Stimulated activated CD4-positive, alpha-beta T cell treated with anti-CD3 and anti-CD28 coated beads, Interleukin-15, amount 100 ng/mL, for 24 hours (primary cell): ENCODE measurements around the gene MKX.
A peak's percentile ranks its signal among the peaks of the same experiment; 100 is the strongest.
"Not testable (repeated sequence)": the region's sequence is repeated elsewhere in the genome, so short reads cannot be mapped to it uniquely, and the experiment has no call there.

Experiments used
- DNase-seq: peaks from one replicate; pipeline ENCODE4 v3.0.0-alpha.2; 2020

MKX gene

GRCh38 chr10:27688991-27689390, 56.6 kb downstream of the MKX start:
- no peak for DNase-seq

DNA sequence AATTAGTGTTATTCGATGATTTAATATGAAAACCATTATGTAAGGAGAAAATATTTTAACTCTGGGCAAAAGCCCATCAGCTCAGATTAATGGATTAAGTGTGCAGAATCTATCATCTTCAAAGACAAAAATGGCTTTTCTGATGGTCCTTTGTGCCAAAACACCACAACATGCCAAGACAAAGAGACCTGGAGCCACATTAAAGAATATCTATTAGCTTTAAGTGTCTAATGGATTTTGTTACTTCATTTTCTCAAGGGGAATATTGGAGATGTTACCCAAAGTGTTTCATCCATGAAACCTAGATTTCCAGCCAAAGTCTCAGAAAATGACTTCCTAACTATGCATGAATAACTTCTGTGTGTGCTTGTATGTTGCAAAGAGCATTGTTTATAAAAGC, 57.3 kb downstream of the MKX start:
- DNase-seq, result no peak

DNA sequence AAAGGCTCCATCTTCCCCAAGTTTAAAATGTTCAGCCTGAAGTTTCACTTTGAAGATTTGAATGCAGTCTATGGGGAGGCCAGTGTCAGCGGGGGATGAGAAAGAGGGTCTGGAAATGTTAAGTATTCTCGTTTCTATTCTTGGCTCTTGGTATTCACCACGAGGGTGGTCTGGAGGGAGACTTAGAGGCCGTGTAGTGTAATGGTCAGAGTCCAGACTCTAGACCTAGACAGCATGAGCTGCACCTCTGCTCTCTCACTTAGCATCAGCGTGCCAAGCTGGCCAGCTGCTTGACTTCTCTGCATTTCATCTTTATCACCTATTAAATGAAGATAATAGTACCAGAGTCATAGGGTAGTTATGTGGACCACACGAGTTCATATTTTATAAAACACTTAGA, 57.9 kb downstream of the MKX start:
- no peak for DNase-seq

GRCh38 chr10:27687326-27687725, 58.3 kb downstream of the MKX start:
- no peak for DNase-seq

GRCh38 chr10:27685681-27686080, 59.9 kb downstream of the MKX start:
- DNase-seq, result no peak

GRCh38 chr10:27683226-27683625, 62.4 kb downstream of the MKX start:
- DNase-seq, result no peak

DNA sequence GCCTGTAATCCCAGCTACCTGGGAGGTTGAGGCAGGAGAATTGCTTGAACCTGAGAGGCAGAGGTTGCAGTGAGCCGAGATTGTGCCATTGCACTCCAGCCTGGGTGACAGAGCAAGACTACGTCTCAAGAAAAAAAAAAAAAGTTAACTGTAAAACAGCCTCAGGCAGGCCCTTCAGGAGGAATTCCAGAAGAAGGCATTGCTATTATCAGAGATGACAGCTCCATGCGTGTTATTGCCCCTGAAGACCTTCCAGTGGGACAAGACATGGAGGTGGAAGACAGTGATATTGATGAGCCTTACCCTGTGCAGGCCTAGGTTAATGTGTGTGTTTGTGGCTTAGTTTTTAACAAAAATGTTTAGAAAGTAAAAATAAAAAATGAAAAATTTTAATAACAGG, 63.8 kb downstream of the MKX start:
- DNase-seq, result not testable (repeated sequence)

GRCh38 chr10:27680691-27681605, 64.7 kb downstream of the MKX start:
- peak; percentile 5 for DNase-seq

GRCh38 chr10:27680006-27680557, 65.5 kb downstream of the MKX start:
- no peak for DNase-seq

DNA sequence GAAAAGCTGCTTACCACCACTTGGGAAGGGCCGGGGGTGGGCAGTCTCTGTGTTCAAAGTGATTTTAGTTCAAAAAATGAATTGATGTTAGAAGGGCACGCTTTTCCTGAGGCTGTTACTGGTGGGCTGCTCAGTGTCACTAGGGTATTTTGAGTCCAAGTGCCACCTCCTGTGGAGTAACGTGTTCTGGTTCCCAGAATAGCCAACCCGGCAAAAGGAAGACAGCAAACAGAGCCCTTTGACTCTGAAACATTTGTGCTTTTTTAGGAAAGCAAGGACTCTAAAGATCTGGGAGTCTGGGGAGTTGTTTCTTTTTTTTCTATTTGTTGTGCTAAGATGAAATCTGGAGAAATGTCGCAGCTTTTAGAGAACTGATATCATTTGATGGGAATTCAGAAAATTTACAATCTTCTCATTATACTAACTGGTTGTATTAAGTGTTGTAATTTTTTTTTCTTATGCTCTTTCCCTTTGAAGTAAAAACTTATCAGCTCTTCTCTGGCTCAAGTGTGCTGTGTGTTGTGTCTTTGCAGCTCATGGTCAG, 66.2 kb downstream of the MKX start:
- no peak for DNase-seq

DNA sequence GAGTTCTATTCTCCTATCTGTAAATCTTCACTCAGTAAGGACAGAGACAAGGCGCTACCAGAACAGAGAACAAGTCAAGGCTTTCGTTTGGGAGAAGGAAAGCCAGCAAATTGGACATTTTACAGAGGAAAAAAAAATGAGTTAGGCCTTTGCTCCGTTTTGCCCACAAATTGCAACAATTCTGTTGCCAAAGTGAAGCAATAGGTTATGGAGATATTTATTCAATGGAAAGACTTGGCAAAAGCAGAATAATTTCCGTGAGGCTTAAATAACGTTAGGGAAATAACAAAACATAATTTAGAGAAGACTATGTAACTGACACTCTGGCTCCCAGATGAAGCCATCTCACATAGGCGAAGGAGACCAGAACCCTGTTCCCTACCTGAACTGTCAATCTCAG, 67.5 kb downstream of the MKX start:
- no peak for DNase-seq

DNA sequence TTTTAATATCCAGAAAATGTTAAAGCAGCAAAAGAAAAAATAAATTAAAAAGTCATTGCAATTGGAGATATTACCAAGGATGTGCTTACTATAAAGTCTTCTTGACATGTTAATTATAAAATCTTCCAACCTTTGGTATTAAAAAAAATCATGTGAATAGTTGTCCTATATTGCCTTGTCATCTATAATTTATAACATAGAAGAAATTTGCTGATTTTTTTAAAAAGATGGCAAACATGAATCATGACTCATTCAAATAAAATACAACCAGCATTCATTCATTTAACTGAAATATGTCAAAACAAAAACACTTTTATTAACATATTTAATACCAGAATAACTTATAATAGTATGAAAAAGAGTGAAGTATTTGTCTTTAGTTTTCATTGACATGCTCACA, 72.6 kb downstream of the MKX start:
- no peak for DNase-seq

DNA sequence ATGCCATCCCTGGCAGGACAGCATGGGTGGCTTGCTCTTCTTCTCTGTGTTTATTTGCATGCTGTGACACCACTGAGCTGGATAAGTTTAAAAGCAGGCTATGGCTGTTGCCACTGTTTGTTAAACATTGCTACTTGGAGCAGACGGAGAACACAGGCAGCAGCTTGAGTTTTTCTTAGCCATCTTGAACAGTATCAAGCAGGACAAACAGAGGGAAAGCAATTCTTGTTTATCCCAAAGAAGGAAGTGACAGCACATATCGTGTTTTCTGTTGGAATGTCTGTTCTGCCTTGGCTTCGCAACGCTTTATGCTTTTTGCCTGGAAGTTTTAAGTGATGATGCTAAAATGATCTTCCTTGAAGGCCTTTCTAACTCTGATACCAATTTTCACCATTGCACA, 73.8 kb downstream of the MKX start:
- no peak for DNase-seq

DNA sequence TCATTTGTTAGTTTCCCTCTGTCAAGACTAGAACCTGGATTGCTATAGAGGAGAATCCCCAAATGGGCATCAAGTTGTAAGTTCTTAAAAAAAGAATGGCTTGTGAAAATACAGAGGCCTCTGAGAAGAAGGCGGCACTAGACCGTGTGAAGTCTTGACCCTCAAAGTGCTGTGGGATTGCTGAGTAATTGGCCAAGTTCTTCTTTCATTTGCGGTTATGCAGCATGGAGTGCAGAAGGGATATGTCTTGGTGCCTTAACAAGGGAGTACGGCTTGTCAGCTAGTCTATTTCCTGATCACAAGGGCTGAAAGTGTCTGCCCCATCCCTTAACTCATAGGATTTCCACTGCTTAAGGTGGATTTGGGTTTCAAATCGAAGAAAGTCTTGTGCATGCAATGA, 81.2 kb downstream of the MKX start:
- DNase-seq, result no peak

DNA sequence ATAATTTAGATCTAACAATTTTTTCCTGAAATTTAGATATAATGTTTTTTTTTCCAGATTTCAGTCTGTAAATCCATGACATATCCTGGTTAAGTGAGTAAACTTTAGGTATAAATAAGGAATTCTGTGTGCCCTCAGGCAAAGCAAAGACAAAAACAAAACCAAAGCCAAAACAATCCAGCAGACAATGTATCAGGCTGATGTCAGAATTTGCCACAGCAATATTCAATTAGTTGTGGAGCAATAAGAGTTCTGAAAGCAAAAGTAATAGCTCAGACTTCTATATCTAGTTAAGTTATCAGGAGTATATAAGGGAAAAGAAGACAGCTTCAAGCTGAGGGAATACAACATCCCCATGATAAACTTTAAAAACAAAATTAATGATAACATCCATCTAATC, 82.0 kb downstream of the MKX start:
- DNase-seq, result no peak

GRCh38 chr10:27661514-27662286, 83.9 kb downstream of the MKX start:
- no peak for DNase-seq

- no peak for DNase-seq
Observed at GRCh38 chr10:27660711-27661110, 84.9 kb downstream of the MKX start.

DNA sequence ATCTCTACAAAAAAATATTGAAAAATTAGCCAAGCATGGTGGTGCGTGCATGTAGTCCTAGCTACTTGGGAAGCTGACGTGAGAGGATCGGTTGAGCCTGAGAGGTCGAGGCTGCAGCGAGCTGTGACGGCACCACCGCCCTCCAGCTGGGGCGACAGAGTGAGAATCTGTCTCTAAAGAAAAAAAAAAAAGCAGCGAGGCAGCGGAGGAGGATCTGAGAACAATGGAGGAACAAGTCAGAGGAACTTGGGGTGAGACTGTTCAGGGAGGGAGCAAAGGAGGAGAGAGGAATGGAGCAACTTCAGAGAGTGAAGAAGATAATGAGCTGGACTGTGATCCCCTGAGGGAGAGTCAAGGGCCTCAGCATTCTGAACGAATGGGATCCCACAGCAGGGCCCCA, 85.4 kb downstream of the MKX start:
- DNase-seq, result no peak

DNA sequence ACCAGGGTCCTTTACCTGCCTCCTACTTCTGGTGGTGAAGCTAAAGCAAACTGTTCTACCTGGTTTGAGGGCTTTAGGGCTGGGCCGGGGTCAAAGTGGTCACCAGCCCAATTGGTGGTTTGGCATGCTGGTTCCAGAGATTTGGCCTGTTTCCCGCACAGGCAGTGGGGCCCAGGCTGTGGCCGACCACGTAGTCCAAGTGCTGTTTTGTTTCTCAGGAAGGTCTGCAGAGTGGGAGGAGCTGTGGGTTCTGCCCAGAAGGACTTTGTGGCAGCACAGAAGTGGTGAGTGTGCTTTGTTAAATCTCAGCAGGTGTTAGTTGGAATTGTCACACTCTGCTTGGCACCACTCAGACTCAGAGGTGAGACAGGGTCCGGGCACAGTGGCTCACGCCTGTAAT, 85.8 kb downstream of the MKX start:
- DNase-seq, result no peak

DNA sequence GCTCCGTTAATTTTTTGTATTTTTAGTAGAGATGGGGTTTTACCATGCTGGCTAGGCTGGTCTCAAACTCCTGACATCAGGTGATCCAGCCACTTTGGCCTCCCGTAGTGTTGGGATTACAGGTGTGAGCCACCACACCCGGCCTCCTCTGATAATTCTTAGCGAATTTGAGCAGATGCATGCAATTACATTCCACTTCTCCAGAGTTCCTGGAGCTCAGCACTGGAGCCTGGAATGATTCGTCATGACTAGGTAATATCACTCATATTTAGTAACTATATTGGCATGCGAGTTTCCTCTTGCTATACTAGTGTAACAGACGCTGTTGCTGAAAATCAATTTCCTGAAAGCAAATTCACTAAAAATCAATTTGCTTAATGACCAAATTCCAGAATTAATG, 86.8 kb downstream of the MKX start:
- no peak for DNase-seq

DNA sequence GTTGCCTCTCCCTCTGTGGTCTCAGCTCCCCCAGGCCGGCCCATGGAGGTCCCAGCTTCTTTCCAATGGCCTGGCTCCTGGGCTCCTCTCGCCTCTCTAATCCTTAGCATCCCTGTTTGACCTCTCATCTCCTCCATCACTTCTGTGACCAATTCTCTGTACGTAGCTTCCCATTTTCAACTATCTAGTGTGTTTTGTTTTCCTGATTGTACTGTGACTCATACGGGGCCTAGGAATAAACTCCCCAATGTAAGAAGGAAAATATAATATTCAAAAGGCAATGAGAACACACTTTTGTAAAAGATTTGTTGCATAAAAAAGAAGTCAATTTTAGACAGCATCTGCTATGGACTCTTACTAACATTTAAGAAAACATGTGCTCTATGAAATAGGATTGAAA, 90.3 kb downstream of the MKX start:
- no peak for DNase-seq

DNA sequence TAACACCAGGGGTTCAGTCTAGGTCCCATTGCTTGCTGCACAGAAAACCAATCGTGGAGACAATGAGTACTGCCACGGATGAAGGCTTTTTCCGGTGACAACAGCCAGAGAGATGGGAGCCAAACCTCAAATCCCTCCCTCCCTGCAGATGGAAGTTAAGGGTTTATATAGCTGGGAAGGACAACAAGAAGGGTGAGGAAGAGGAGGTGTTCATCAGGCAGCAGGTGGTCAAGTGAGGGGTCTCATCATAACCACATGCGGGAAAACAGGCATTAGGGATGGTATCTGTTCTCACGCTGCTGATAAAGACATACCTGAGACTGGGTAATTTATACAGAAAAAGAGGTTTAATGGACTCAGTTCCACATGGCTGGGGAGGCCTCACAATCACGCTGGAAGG, 91.3 kb downstream of the MKX start:
- no peak for DNase-seq

GRCh38 chr10:27646604-27647175, 98.9 kb downstream of the MKX start:
- no peak for DNase-seq
